WTC11 (cell line): ENCODE data around the gene IFIH1. TPM values are rescaled to one million over a fixed set of nuclear protein-coding genes. Genes with fewer than 3 reads are reported as not detected.

ENCODE experiments used
- ATAC-seq: fragments of 200-7000 bp; cut with Tn5 transposase; 2 replicates; pipeline ENCODE4 v1.10.0; 2021; ENCODE audit warnings: mild to moderate bottlenecking, moderate library complexity
- CTCF ChIA-PET: fragments of 300-600 bp; sonication (Branson Sonifier 250); formaldehyde crosslinking; loops from one replicate; lab custom pipeline; 2021; ENCODE audit warnings: antibody characterized with exemption; lab: Charles Lee
- POLR2A ChIA-PET: fragments of 350-600 bp; sonication (Branson Sonifier 250); formaldehyde crosslinking; loops from one replicate; lab custom pipeline; 2021; ENCODE audit warnings: antibody characterized with exemption; lab: Charles Lee
- DNase-seq: peaks from one replicate; pipeline ENCODE4 v3.0.0; 2021; ENCODE audit warnings: low spot score
- H3K27ac Mint-ChIP-seq: 2 replicates; pipeline ENCODE4 v1.8.0; 2021; ENCODE audit warnings: mixed read lengths
- H3K27me3 Mint-ChIP-seq: 2 replicates; pipeline ENCODE4 v1.8.0; 2021; ENCODE audit warnings: low read depth, mild to moderate bottlenecking, moderate library complexity, mixed read lengths
- H3K36me3 Mint-ChIP-seq: 2 replicates; pipeline ENCODE4 v1.8.0; 2021; ENCODE audit warnings: mixed read lengths
- H3K4me1 Mint-ChIP-seq: 2 replicates; pipeline ENCODE4 v1.8.0; 2022; ENCODE audit warnings: mixed read lengths
- H3K4me3 Mint-ChIP-seq: 2 replicates; pipeline ENCODE4 v1.8.0; 2021; ENCODE audit warnings: mild to moderate bottlenecking, moderate library complexity, mixed read lengths
- H3K9me3 Mint-ChIP-seq: 2 replicates; pipeline ENCODE4 v1.8.0; 2021; ENCODE audit warnings: mixed read lengths
- AFF4 ChIP-seq: sonication (generic); formaldehyde crosslinking; IDR thresholded peaks from 2 replicates; pipeline ENCODE4 v1.8.1; 2023; ENCODE audit warnings: mild to moderate bottlenecking, missing genetic modification reagents, borderline replicate concordance
- ESRRA ChIP-seq: sonication (generic); formaldehyde crosslinking; IDR thresholded peaks from 2 replicates; pipeline ENCODE4 v1.8.1; 2022; ENCODE audit warnings: mild to moderate bottlenecking, missing genetic modification reagents, borderline replicate concordance
- FOXP4 ChIP-seq: sonication (generic); formaldehyde crosslinking; IDR thresholded peaks from 2 replicates; pipeline ENCODE4 v1.8.0; 2022; ENCODE audit warnings: mild to moderate bottlenecking, missing genetic modification reagents
- HMGA2 ChIP-seq: fragments of 250-450 bp; sonication (Bioruptor Pico); IDR thresholded peaks from 2 replicates; pipeline ENCODE4 v1.4.0; 2021; ENCODE audit warnings: mild to moderate bottlenecking, moderate library complexity
- NFE2L1 ChIP-seq: sonication (generic); formaldehyde crosslinking; IDR thresholded peaks from 2 replicates; pipeline ENCODE4 v1.8.1; 2023; ENCODE audit warnings: missing genetic modification reagents
- NFYB ChIP-seq: sonication (generic); formaldehyde crosslinking; conservative IDR thresholded peaks from 2 replicates; pipeline ENCODE4 v1.8.0; 2022; ENCODE audit warnings: low read depth, missing genetic modification reagents
- NR1H2 ChIP-seq: sonication (generic); formaldehyde crosslinking; IDR thresholded peaks from 2 replicates; pipeline ENCODE4 v1.9.0; 2021; ENCODE audit warnings: mild to moderate bottlenecking, moderate library complexity, missing genetic modification reagents
- SOX15 ChIP-seq: fragments of 250-450 bp; sonication (Bioruptor Pico); IDR thresholded peaks from 2 replicates; pipeline ENCODE4 v1.9.0; 2021; ENCODE audit warnings: mild to moderate bottlenecking
- TCF7 ChIP-seq: sonication (generic); formaldehyde crosslinking; IDR thresholded peaks from 2 replicates; pipeline ENCODE4 v1.8.0; 2022; ENCODE audit warnings: mild to moderate bottlenecking, low read depth, missing genetic modification reagents, moderate library complexity
- ZNF138 ChIP-seq: sonication (generic); formaldehyde crosslinking; conservative IDR thresholded peaks from 2 replicates; pipeline ENCODE4 v1.8.1; 2022; ENCODE audit warnings: mild to moderate bottlenecking, moderate library complexity, missing genetic modification reagents
- ZNF416 ChIP-seq: fragments of 250-450 bp; sonication (Bioruptor Pico); IDR thresholded peaks from 2 replicates; pipeline ENCODE4 v1.9.0; 2021; ENCODE audit warnings: mild to moderate bottlenecking, inconsistent platforms
- ZNF532 ChIP-seq: fragments of 250-450 bp; sonication (Bioruptor Pico); IDR thresholded peaks from 2 replicates; pipeline ENCODE4 v1.9.0; 2021; ENCODE audit warnings: mild to moderate bottlenecking, borderline replicate concordance
- ZSCAN18 ChIP-seq: fragments of 250-450 bp; sonication (Bioruptor Pico); IDR thresholded peaks from 2 replicates; pipeline ENCODE4 v2.1.2; 2022; ENCODE audit warnings: mild to moderate bottlenecking, moderate library complexity
- total RNA-seq: library from RNA; stranded (reverse); gene quantifications from 3 replicates; pipeline ENCODE4 v1.2.3, GENCODE V29; 2021
- TF ChIP-seq, protein P1 (sequence below): fragments of 250-450 bp; sonication (Bioruptor Pico); IDR thresholded peaks from 2 replicates; pipeline ENCODE4 v1.9.0; 2021; ENCODE audit warnings: mild to moderate bottlenecking
- TF ChIP-seq, protein P2 (sequence below): sonication (generic); formaldehyde crosslinking; IDR thresholded peaks from 2 replicates; pipeline ENCODE4 v1.8.1; 2022; ENCODE audit warnings: mild to moderate bottlenecking, missing genetic modification reagents, moderate library complexity, borderline replicate concordance
- TF ChIP-seq, protein P3 (sequence below): sonication (generic); formaldehyde crosslinking; IDR thresholded peaks from 2 replicates; pipeline ENCODE4 v1.8.0; 2023; ENCODE audit warnings: mild to moderate bottlenecking, missing genetic modification reagents

Gene IFIH1
- total RNA-seq, 1 experiment from 2014 or later, result 1.3 TPM

DNA sequence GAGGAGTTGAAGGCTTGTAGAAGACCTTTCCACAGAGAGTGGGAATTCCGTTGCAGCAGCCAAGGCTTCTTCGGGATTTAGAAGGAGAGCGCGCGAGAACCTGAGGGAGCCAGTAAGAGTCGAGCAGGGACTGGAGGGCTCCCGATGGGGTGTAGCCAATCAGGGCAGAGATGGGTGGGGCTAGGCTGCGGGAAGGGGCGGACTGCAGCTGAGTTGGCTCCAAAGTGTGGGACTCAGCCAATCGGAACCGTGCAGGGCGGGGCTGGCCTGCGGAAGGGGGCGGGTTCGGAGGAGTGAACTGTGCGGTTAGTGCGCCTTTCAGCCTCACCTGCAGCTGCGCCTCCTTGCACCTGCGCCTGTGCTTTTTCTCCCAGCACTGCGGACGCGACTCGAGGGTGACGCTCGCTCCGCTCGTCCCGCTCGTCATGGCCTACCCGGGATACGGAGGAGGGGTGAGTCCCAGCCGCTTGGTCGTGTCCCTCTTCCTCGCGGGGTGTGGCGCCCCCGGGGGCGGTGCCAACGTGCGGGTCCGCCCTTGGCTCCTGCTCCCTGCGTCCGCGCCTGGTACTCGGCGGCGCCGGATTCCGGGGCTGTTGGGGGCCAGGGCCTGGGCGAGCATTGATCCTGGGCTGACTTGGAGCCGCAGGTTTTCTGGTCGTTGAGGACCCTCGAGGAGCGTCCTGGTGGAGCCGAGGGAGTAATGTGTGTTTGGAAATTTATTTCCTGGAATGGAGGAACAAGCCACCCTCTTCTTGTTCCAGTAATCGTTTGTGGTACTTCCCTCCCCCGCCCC is 25.5 kb upstream of the IFIH1 start, which contains the start of gene GCA:
Gene GCA (plus strand): TSS at position 309 of the 793 bp plus-strand sequence. CDS start 117 bp downstream, at position 426.
- no peaks in the 10 kb centered on the region for H3K36me3 Mint-ChIP-seq
- peak within 1 kb of the TSS; percentile 97 for H3K27ac Mint-ChIP-seq
- DNase-seq (peak; percentile 99), ATAC-seq (peak; percentile 100)
- peaks cover 19% of the 10 kb centered on the region for H3K27me3 Mint-ChIP-seq
- peak within 1 kb of the TSS; percentile 97 for H3K4me3 Mint-ChIP-seq
- no peaks in the 10 kb centered on the region for H3K9me3 Mint-ChIP-seq
- ChIA-PET CTCF (interaction anchor here (1.1 kb wide), 1 partner anchor 9 kb away, joined by 12 read pairs; no protein-coding TSS in a partner anchor), POLR2A (interaction anchor here (0.8 to 1.0 kb wide), 2 partner anchors 11 to 18 kb away, joined by 3 read pairs; no protein-coding TSS in a partner anchor)
- H3K4me1 Mint-ChIP-seq, result peaks cover 9% of the 10 kb centered on the region
- TF ChIP-seq ZNF532 (CRISPR knock-in tag) (no peak), SOX15 (CRISPR knock-in tag) (no peak), TCF7 (CRISPR knock-in tag) (no peak), ZSCAN18 (CRISPR knock-in tag) (no peak), NFYB (peak; percentile 70), ZNF416 (CRISPR knock-in tag) (no peak), ESRRA (no peak), NR1H2 (CRISPR knock-in tag) (no peak), HMGA2 (CRISPR knock-in tag) (no peak), AFF4 (CRISPR knock-in tag) (0 out of 2 replicates have a peak, but pooled peaks have one; percentile 9), ZNF138 (CRISPR knock-in tag) (peak; percentile 88; the same call in 1 of the 2 replicates), FOXP4 (no peak; the same call in 1 of the 2 replicates), NFE2L1 (CRISPR knock-in tag) (0 out of 2 replicates have a peak, but pooled peaks have one; percentile 21)
- TF ChIP-seq, protein P1, sequence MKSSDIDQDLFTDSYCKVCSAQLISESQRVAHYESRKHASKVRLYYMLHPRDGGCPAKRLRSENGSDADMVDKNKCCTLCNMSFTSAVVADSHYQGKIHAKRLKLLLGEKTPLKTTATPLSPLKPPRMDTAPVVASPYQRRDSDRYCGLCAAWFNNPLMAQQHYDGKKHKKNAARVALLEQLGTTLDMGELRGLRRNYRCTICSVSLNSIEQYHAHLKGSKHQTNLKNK (CRISPR knock-in tag), result no peak
- TF ChIP-seq, protein P2, sequence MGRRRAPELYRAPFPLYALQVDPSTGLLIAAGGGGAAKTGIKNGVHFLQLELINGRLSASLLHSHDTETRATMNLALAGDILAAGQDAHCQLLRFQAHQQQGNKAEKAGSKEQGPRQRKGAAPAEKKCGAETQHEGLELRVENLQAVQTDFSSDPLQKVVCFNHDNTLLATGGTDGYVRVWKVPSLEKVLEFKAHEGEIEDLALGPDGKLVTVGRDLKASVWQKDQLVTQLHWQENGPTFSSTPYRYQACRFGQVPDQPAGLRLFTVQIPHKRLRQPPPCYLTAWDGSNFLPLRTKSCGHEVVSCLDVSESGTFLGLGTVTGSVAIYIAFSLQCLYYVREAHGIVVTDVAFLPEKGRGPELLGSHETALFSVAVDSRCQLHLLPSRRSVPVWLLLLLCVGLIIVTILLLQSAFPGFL (CRISPR knock-in tag), result no peak
- TF ChIP-seq, protein P3, sequence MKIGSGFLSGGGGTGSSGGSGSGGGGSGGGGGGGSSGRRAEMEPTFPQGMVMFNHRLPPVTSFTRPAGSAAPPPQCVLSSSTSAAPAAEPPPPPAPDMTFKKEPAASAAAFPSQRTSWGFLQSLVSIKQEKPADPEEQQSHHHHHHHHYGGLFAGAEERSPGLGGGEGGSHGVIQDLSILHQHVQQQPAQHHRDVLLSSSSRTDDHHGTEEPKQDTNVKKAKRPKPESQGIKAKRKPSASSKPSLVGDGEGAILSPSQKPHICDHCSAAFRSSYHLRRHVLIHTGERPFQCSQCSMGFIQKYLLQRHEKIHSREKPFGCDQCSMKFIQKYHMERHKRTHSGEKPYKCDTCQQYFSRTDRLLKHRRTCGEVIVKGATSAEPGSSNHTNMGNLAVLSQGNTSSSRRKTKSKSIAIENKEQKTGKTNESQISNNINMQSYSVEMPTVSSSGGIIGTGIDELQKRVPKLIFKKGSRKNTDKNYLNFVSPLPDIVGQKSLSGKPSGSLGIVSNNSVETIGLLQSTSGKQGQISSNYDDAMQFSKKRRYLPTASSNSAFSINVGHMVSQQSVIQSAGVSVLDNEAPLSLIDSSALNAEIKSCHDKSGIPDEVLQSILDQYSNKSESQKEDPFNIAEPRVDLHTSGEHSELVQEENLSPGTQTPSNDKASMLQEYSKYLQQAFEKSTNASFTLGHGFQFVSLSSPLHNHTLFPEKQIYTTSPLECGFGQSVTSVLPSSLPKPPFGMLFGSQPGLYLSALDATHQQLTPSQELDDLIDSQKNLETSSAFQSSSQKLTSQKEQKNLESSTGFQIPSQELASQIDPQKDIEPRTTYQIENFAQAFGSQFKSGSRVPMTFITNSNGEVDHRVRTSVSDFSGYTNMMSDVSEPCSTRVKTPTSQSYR, result no peak
